Right renal cortex interstitium (tissue), 3 donors: ENCODE measurements around the gene PIGL. TPM values are rescaled to one million over a fixed set of nuclear protein-coding genes. Genes with fewer than 3 reads are reported as not detected.
"Not testable (repeated sequence)": the region's sequence is repeated elsewhere in the genome, so short reads cannot be mapped to it uniquely, and the experiment has no call there.

Experiments
- DNase-seq, 3 donors: peaks; one replicate each; pipeline ENCODE4 v3.0.0-alpha.2; 2013; ENCODE audit warnings: low read depth in 3 of 3, low spot score in 2 of 3
- polyA plus RNA-seq, 3 donors: library from polyadenylated mRNA; unstranded; fragments of 120-200 nt; gene quantifications; one replicate each; pipeline ENCODE4 v1.2.1, GENCODE V29; 2013; ENCODE audit not compliant: insufficient read length in 3 of 3

The PIGL gene
- 10 to 100 TPM; 21.7 to 24.7 (median 22.2) TPM for polyA plus RNA-seq

DNA sequence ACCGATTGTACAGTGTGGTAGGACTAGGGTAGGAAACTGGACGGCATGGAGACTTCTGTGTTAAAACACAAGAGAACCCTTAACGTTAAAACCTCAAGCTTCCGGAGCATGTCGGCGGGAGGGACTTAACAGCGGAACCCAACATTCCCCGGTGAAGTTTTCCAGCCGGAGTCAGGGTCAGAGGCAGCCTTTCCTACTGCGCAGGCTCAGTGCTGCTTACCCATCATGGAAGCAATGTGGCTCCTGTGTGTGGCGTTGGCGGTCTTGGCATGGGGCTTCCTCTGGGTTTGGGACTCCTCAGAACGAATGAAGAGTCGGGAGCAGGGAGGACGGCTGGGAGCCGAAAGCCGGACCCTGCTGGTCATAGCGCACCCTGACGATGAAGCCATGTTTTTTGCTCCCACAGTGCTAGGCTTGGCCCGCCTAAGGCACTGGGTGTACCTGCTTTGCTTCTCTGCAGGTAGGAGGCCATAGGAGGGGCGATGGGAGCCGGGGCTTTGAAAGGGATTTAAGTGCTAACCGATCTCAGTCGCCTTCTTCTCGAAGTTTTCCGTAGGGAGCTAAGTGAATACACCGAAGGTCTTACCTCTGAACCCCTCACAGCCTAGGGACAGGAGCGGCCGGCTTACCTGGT is at the start of gene PIGL:
PIGL (plus strand) TSS at position 209 of the 634 bp plus-strand sequence; CDS start at position 226, 17 bp downstream.
- DNase-seq, result peak; percentile 87 to 92 (median 87)

DNA sequence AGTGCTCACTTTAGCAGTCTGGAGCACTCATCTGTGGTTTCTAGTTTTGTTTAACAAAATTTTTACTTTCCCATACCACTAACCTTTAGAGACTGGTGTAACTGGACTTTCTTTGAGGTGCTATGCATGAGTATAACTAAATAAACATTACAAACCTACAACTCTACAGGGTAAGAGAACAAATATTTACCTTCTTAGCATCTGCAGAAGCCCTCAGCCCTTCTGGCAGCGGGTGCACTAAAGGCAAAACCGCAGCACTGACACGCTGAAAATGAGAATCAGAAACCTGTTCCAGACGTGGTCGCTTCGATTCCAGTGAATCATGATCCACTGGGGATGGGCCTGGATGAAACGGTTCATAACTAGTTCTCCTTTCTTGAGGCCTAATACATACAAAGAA is 45.4 kb upstream of the PIGL start:
- no peak for DNase-seq

DNA sequence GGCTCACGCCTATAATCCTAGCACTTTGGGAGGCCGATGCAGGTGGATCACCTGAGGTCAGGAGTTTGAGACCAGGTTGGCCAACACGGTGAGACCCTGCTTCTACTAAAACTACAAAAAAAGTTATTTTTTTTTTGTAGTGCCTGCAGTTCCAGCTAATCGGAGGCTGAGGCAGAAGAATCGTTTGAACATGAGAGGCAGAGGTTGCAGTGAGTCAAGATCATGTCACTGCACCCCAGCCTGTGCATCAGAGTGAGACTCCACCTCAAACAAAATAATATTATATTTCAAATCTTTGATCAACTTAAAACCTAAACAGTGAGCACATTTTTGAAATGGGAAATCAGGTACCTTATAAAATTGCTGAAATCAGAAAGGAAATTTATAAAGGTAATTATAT is 38.2 kb upstream of the PIGL start:
- DNase-seq, result no peak

DNA sequence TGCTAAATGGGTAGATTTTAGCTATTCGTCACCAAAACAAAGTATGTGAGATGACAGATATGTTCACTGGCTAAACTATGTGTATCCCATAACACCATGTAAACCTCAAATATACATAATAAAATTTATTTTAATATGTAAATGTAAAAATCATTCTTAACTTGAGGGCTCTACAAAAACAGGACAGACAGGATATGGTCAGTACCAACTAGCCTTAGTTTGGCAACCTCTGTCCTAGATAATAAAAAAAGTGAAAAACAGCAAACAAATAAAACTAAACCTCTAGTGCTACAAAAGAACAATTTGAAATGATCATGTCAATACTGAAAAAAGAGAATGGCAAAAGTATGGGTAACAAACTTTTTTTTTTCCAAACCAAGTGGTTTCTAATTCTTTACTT is 35.4 kb upstream of the PIGL start:
- no peak for DNase-seq

DNA sequence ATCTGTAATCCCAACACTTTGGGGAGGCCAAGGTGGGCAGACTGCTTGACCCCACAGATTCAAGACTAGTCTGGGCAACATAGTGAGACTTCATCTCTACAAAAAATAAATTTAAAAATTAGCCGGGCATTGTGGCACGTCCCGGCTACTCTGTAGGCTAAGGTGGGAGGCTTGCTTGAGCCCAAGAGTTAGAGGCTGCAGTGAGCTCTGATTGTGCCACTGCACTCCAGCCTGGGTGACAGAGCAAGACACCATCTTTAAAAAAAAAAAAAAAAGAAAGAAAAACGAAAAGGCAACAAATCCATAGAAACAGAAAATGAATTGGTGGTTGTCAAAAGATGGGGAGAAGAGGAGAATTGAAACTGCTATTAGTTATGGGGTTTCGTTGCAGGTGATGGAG is 29.4 kb upstream of the PIGL start:
- DNase-seq, result no peak

DNA sequence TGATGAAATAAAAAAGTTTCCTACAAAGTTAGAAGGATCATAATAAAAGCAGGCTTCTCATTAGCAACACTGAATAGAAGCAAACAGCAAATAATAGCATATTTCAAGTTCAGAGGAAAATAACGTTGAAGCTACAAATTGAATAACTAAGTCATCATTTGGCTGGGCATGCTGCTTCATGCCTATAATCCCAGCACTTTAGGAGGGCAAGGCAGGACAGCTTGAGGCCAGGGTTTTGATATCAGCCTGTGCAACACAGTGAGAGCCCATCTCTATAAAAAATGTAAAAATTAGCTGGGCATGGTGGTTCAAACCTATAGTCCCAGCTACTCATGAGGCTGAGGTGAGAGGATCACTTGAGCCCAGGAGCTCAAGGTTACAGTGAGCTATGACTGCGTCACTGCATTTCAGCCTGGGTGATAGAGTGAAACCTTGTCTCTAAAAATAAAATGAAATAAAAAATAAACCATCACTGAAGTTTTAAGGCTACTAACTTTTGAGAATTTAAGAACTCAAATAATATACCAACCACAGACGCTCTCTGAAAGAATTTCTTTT is 27.1 kb upstream of the PIGL start:
- DNase-seq, result no peak

DNA sequence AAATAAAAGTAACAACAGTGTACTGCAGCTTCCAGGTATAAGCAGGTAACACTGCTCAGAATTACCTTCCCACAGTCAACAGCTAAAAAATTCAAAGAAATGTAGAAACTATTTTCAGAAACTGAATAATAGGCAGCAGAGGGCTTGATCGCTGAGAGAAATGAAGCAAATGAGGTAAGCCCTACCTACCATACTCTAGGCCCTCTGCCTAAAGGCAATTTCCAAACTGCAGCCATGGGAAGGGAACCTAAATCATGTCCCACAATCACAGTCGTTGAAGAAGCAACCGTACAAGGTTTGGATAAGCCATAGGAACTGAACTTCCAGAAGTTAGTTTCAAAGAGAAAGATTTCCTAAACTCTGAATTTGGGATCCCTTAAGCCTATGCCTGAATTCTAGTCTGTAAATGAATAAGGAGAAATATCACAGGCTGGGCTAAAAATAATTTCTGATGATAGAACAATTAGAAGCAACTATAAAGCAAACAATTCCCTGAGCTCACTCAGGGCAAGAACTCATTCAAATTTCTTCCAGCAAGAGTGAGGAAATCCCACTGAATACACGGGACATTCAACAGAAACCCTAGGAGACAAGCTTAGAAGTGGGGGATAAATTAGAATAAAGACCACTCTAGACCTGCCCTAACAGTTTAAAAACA is 26.2 kb upstream of the PIGL start:
- DNase-seq, result no peak

DNA sequence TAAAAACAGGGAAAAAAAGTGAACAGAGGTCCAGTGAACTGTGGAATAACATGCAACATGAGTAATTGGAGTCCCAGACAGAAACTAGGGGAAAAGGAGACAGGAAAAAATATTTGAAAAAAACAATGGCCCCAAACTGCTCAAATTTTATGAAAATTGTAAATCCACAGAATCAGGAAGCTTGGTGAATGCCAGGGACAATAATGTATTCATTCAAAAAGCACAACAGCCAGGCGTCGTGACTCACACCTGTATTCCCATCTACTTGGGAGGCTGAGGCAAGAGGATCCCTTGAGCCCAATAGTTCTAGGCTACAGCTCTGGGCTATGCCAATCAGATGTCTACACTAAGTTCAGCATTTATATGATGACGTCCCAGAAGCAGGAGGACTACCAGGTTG is 25.4 kb upstream of the PIGL start:
- DNase-seq, result no peak

DNA sequence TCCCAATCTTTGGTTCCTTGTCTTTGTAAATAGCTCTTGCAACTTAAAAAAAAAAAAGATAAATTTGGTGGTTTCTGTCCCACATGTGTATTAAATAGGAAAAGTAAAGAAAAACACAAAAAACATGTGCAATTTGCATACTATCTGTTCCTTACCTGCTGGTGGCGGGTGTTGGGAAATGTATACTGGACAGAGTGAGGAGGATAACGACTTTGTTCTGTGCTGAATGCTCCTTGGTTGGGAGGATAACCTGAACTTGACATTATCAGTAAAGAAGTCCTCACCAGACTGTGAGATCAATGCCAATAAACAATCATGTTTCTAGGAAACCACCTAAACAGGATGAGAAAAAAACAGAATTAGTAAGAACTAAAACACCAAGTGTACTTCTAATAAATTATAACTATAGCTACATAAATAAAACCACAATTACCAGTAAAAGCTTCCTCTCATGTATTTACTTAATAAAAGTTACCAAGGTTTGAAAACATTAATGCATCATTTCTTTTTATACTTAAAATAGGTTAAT is 22.6 kb upstream of the PIGL start:
- DNase-seq, result not testable (repeated sequence)

DNA sequence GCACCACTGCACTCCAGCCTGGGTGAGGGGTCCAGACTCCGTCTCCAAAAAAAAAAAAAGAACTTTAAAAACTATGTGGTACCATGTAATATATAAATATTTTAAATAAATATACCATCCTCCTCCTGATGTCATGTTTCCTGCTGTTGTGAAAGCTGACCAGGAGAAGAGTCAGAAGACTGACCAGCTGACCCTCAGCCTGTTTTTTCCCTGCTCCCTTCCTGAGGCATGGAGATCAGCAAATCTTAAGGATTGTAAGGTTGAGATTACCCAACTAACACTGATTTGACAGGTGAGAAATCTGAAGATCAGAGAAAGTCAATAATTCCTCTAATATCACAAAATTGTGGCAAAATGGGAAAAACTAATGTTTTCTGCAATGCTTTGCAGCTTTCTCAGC is 19.7 kb upstream of the PIGL start:
- DNase-seq, result no peak

DNA sequence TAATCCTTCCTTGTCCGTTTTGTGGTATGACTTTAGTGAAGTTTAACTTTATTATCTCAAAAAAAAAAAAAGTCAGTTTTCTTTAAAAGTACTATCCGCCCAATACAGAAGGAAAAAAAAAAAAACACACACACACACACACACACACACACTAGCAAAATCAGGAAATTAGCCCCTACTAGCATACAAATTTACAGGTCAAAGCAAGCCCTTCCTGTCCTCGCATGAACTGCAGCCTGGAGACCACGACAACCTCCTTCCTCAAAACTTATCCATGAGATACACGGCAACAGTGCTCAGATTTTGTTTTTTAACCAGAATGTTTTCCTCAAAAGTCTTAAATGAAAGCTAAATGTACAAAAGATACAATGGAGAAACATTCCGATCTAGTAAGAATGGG is 17.9 kb upstream of the PIGL start:
- no peak for DNase-seq

DNA sequence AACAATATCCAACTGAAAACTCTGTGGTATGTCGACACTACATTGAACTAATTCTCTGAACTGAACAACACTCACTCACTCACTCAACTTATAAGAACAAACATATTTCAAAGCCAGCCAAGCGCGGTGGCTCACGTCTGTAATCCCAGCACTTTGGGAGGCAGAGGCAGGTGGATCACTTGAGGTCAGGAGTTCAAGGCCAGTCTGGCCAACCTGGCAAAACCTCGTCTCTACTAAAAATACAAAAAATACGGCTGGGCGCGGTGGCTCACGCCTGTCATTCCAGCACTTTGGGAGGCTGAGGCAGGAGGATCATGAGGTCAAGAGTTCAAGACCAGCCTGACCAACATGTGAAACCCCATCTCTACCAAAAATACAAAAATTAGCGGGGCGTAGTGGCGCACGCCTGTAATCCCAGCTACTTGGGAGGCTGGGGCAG is 15.3 kb upstream of the PIGL start:
- not testable (repeated sequence) for DNase-seq

DNA sequence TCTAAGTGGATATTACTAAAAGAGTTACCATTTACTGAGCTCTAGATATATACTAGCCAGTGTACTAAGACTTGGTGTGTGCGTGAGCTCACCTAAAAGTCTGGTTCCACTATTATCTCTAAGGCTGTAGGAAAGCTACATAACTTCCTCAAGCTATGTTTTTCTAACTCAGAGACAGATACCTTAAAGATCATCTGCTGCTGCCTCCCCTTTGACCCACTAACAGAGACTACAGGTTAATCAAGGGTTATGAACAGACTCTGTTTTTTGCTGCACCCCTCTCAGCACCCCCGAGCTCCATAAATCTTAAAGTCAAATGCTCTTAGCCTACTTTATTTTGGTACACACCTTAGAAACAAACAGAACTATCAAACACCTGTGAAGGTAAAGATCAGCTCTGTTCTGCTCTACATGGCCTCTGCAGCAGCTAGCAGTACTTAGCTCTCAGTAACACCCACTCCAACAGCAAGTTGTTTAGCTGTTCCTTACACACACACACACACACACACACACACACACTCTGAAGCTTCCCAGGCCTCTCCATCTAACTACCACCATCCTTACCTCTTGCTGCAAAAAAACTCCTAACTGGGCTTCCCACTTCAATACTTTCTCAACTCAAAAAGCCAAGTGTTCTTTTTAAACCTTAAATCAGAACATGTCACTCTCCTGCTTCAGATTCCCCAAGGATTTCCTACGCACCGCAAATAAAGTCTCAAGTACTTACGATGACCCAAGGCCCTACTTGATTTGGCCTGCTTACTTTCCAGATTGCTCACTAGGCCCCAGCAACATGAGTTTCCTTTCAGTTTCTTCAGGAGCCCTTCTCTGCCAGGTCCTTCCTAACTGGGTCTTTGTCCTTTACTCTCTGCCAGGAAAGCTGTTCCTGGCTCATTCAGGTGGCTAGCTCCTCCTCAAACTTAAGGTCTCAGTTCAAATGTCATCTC is 14.2 kb upstream of the PIGL start:
- not testable (repeated sequence) for DNase-seq

DNA sequence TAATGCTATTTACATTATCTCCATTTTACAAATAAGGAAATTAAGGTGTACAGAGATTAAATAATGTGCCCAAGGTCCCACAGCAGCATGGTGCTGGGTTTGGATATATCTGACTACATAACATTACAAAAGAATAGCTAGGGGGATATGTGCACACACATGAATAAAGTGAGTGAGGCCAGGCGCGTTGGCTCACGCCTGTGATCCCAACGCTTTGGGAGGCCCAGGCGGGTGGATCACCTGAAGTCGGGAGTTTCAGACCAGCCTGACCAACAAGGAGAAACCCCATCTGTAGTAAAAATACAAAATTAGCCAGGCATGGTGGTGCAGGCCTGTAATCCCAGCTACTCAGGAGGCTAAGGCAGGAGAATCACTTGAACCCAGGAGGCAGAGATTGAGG is 12.2 kb upstream of the PIGL start:
- DNase-seq, result not testable (repeated sequence)

DNA sequence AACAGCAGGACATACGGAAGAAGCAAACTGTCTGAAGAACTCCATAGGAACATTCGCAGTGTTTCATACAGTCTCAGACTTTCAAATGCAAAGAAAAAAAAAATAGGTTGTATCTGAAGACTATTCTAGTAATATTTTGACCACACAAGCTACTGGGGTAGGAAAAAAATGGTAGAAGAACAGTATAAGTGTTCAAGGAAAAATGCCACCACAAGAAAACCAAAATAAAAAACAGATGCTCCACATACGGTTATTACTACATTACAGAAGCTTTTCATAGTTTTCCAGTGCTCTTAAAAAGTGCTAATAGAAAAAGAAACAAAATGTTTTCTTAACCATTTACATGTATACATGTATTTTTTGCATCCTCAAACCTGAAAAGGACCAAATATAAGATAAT is 5.4 kb upstream of the PIGL start:
- DNase-seq, result no peak

DNA sequence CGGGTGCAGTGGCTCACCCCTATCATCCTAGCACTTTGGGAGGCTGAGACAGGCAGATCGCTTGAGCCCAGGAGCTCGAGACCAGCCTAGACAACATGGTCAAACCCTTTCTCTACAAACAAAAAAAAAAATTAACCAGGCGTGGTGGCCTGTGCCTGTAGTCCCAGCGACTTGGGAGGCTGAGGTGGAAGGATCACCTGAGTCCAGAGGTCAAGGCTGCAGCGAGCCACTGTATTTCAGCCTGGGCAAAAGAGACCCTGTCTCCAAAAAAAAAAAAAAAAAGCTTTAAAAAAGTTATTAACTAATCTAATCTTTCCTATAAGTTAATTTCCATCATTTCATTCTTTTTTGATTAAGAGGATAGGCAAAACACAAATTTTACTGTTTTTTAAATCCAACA is 4.2 kb upstream of the PIGL start:
- DNase-seq, result no peak

DNA sequence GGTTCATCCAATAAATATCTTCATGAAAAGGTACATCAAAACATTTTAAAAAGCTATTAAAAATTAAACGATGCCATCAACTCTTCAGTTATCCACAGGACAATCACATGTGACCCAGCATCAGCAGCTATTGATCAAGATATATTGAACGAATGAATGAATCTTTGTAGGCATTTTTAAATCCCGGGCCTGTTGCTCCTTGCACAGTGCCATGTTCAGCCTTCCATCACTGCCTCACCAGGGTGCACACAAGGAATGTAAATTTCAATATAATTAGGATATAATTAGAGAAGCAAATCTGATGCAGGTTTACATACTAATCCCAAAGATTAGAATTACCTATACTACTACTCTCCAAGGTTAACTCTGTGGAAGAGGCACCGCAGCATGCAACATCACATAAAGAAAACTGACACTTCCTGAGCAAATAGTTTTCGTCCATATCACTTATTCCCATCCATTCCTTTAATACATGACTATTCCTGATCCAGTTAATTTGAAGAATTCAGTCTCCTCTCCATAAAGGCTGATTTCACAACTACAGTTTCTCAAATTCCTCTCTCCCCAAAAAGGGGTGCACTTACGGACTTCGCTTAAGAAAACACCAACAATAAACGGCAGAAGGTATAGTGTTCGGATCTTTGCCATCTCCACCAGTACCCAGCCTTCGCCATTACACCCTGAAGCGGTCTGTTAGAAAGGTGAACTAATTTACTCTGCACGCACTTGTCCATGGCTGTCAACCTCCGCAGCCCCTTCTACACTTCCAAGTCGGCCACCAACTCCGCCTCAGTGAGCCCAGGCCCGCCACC is 2.6 kb upstream of the PIGL start:
- DNase-seq, result no peak

DNA sequence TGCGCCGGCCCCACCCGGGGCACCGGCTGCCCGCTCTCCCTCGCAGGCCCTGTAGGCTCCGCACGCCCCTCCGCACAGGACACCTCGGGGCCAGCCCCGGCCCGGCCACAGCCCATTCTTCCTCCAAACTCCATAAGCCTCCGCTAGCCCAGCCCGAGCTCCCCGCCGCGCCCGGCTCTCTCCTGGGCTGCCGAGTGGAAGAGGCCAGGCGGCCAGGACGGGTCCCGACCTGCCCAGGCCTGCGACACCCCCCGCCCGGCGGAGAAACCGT is 2.1 kb upstream of the PIGL start:
- DNase-seq, result no peak

DNA sequence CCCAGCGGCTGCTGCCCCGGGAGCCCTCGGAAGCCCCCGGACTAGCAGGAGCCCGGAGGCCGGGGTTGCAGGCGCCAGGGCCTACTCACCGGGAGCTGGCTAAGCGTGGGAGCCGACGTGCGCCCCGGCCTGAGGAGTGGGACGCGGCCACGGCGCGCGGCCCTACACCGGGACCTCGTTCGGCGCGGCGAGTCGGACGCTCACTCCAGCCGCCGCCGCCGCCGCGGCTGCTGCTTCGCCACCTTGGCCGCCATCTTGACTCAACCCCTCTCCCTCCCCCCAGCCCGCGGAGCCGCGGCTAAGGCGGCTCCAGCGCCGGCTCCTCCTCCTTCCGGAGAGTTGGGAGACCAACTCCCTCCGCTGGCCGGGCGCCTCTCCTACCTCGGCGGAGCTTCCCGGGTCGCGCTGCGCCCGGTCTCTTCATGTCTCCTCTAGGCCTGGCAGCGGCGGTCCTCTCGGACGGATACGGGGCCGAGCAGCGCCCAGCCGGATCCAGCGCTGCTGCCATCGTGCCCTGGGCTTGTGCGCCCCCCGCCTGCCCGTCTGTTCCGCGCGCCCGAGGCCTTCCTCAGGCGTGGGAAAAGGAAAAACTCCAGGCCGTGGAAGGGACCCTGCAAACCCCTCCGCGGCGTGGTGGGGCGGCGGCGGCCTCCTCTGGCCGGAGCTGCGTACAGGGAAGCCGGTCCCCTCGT is 1.6 kb upstream of the PIGL start, which contains the start of gene NCOR1:
NCOR1 (minus strand) TSS at position 262 of the 692 bp plus-strand sequence. CDS start 20,965 bp downstream, outside the sequence.
- peak in 2 of 3 donors; percentile 82 to 89 for DNase-seq

DNA sequence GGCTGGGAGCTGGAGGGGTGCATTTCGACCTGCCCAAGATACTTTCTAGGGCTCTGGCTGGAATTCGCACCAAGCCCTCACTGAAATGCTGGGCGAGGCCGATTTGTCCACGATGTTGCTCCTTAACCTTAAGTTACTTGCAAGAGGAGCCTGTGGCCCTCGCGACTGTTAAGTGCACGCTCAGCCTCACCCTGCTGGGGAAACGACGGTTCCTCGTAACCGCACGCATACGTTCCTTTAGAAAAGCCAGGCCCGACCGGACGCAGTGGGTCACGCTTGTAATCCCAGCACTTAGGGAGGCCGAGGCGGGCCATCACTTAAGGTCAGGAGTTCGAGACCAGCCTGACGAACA is 1.1 kb upstream of the PIGL start:
- DNase-seq, result no peak
